ENCODE data around the gene EQTN. TPM values are rescaled to one million over a fixed set of nuclear protein-coding genes. Genes with fewer than 3 reads are reported as not detected.

EQTN gene
- polyA plus RNA-seq, 1 experiment: not detected

DNA sequence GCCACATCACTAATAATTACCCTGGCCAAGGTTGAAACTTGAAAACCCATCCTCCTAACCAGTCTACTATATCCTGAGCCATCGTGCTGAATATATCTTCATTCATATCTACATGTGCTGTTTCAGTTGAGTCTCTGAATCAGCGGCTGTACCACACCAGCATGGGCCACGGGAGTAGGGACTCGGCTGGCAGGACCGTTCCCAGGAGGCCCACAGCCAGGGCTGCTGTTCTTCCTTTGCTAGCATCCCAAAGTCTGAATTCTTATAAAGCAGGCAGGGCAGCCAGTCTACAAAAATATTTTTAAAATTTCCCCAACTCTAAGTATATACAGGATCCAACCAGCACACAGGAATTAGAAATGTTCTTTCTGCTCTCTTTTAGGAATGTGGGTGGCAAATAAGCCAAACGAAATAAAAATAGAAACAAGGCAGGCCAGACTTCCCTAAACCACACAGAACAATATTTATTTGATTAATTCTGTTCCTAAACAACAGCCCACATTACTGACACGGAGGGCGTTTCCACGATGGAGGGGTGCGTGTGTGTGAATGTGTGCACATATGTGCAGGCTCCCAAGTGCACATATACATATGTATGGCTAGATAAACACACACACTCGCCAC lies 42.8 kb upstream of the EQTN start:
- Histone ChIP-seq H3K4me3 (ENCODE audit: low read depth, low read length) (no peak overlapping the region), H3K36me3 (ENCODE audit: control insufficient read depth, insufficient read depth, low read length) (no peaks in the 10 kb centered on the region), H3K27me3 (ENCODE audit: control insufficient read depth, insufficient read depth, low read length) (peaks cover 1% of the 10 kb centered on the region)
- DNase-seq (ENCODE audit: low read depth): no peak
- TF ChIP-seq, protein P1, sequence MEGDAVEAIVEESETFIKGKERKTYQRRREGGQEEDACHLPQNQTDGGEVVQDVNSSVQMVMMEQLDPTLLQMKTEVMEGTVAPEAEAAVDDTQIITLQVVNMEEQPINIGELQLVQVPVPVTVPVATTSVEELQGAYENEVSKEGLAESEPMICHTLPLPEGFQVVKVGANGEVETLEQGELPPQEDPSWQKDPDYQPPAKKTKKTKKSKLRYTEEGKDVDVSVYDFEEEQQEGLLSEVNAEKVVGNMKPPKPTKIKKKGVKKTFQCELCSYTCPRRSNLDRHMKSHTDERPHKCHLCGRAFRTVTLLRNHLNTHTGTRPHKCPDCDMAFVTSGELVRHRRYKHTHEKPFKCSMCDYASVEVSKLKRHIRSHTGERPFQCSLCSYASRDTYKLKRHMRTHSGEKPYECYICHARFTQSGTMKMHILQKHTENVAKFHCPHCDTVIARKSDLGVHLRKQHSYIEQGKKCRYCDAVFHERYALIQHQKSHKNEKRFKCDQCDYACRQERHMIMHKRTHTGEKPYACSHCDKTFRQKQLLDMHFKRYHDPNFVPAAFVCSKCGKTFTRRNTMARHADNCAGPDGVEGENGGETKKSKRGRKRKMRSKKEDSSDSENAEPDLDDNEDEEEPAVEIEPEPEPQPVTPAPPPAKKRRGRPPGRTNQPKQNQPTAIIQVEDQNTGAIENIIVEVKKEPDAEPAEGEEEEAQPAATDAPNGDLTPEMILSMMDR (IDR thresholded peaks at IDR 0.05; ENCODE audit: insufficient read depth, low read depth, low read length): no peak
- ChIA-PET POLR2A (no interaction called here), CTCF (no interaction called here)

DNA sequence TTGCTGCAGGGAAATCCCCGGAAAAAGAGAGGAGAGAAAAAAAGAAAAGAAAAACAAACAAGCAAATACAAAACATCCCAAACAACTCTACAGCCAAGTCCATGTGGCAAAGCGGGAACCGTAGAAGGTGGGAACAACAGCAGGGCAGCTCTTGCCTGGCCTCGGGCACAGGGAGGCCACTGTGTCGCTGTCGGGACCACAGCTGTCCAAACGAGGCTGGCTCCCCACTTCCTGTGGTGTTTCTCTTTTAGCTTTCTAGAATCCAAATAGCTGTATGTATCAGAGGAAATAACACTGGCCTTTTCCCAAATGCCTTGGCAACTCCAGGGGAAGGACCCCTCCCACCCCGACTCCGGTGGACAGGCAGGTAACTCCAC lies 41.6 kb upstream of the EQTN start:
- CTCF ChIA-PET: interaction anchor here (0.7 to 1.1 kb wide), 4 partner anchors 191 to 231 kb away, joined by 3 to 5 read pairs (median 4); partner anchors contain the start of gene MOB3B
- peaks cover 1% of the 10 kb centered on the region for H3K27me3 ChIP-seq (ENCODE audit: control insufficient read depth, insufficient read depth, low read length)
- POLR2A ChIA-PET: no interaction called here
- no peak overlapping the region for H3K4me3 ChIP-seq (ENCODE audit: low read depth, low read length)
- TF ChIP-seq, protein P1 (IDR thresholded peaks at IDR 0.05; ENCODE audit: insufficient read depth, low read depth, low read length): no peak
- no peaks in the 10 kb centered on the region for H3K36me3 ChIP-seq (ENCODE audit: control insufficient read depth, insufficient read depth, low read length)
- no peak for DNase-seq (ENCODE audit: low read depth)

DNA sequence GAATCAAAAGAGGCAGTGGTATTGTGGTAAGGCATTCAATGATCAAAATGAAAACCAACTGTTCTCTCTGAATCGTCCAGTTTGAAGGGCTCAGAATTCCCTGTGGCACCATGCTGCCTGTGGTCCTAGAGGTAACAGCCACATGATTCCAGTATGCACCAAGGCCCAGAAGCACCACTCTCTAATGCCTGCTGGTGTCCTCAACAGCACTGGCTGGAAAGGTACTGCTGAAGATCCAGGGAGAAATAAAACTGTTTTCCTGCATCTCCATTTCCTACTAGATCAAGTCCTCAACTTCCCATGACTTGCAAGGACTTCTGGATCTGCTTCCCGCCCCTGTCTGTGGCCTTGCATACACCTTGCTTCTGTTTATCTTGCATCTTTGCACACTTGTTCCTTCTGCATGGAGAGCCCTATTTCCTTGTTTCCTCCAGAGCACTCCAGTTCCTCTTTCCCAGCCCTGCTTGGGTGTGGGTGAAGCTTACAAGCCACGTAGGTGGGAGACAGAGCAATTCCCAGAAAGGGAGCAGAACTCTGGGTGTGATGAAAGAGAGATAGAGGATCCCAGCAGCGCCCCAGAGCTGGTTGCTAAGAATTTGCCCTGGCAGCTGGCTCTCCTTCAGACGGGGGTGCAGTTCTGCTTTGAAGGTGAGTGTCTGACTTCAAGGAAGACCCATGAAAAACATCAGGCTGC lies 41.0 kb upstream of the EQTN start:
- TF ChIP-seq, protein P1 (IDR thresholded peaks at IDR 0.05; ENCODE audit: insufficient read depth, low read depth, low read length): no peak
- CTCF ChIA-PET: interaction anchor here (0.7 to 1.1 kb wide), 4 partner anchors 192 to 231 kb away, joined by 3 to 5 read pairs (median 4); partner anchors contain the start of gene MOB3B
- no peak for DNase-seq (ENCODE audit: low read depth)
- Histone ChIP-seq H3K4me3 (ENCODE audit: low read depth, low read length) (no peak overlapping the region), H3K36me3 (ENCODE audit: control insufficient read depth, insufficient read depth, low read length) (no peaks in the 10 kb centered on the region), H3K27me3 (ENCODE audit: control insufficient read depth, insufficient read depth, low read length) (peaks cover 1% of the 10 kb centered on the region)
- POLR2A ChIA-PET: no interaction called here

DNA sequence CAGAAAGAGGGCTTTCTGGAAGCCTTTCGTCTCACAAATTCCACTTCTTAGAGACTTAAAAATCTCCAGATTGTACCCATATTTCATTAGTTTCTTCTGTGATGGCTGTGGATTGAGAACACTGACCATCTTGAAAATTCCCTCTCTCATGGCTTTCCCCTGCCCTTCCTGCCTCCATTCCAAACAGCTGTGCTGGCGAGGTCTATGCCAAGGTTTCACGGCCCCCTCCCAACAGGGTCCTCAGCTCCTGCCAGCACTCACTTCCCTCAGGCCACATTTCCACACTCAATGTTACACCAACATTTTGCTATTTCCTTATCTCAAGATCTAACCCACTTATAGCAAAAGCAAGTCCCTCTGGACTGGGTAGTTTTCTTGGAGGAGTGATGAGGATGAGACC lies 40.3 kb upstream of the EQTN start:
- TF ChIP-seq, protein P1 (IDR thresholded peaks at IDR 0.05; ENCODE audit: insufficient read depth, low read depth, low read length): no peak
- Histone ChIP-seq H3K36me3 (ENCODE audit: control insufficient read depth, insufficient read depth, low read length) (no peaks in the 10 kb centered on the region), H3K4me3 (ENCODE audit: low read depth, low read length) (no peak overlapping the region), H3K27me3 (ENCODE audit: control insufficient read depth, insufficient read depth, low read length) (peaks cover 1% of the 10 kb centered on the region)
- POLR2A ChIA-PET: no interaction called here
- CTCF ChIA-PET: interaction anchor here (0.6 to 1.1 kb wide), 3 partner anchors 13 to 209 kb away, joined by 3 read pairs; no protein-coding TSS in a partner anchor
- no peak for DNase-seq (ENCODE audit: low read depth)

DNA sequence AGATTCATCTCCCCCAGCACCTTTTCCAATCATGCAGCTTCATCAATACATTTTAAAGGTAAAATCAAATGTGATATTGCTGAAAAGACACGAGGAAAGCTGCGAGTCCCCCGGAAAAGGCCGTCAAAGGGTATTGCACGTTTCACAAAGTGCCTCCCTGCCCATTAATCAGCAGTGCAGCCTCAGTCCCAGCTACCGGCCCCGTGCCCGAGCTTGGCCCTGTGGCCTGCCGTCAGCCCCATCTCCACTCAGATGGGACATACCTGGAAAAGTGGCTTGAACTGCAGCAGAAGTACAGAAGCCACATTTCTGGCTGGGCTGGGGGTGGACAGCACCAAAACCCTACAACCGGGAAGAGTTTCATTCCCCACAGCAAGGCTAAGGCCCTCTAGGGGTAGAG lies 39.9 kb upstream of the EQTN start:
- no peak for DNase-seq (ENCODE audit: low read depth)
- peaks cover 1% of the 10 kb centered on the region for H3K27me3 ChIP-seq (ENCODE audit: control insufficient read depth, insufficient read depth, low read length)
- CTCF ChIA-PET: interaction anchor here (0.6 to 1.3 kb wide), 4 partner anchors 13 to 209 kb away, joined by 3 to 5 read pairs (median 3); no protein-coding TSS in a partner anchor
- TF ChIP-seq, protein P1 (IDR thresholded peaks at IDR 0.05; ENCODE audit: insufficient read depth, low read depth, low read length): no peak
- no peaks in the 10 kb centered on the region for H3K36me3 ChIP-seq (ENCODE audit: control insufficient read depth, insufficient read depth, low read length)
- H3K4me3 ChIP-seq (ENCODE audit: low read depth, low read length): no peak overlapping the region
- POLR2A ChIA-PET: no interaction called here
